Activated T-helper 1 cell treated with anti-CD3 and anti-CD28 coated beads, Interleukin-12 subunit alpha, Interleukin-12 subunit beta, Interleukin-2, Interleukin-4 antibody, amounts not matched to agents 30 ng/mL and 10 ng/mL and 1 ng/mL, durations not matched to agents 14 hours and 24 hours and 36 hours (primary cell): ENCODE data around the gene CBX5. TPM values are rescaled to one million over a fixed set of nuclear protein-coding genes. Genes with fewer than 3 reads are reported as not detected.
"Not testable (repeated sequence)": the region's sequence is repeated elsewhere in the genome, so short reads cannot be mapped to it uniquely, and the experiment has no call there.

ENCODE experiments used
- DNase-seq: peaks from one replicate; pipeline ENCODE4 v3.0.0; 2021; ENCODE audit warnings: low spot score
- H3K27ac Mint-ChIP-seq: one replicate; pipeline ENCODE4 v1.8.0; 2021; ENCODE audit warnings: mild to moderate bottlenecking, mixed read lengths
- H3K27me3 Mint-ChIP-seq: one replicate; pipeline ENCODE4 v1.8.0; 2022; ENCODE audit warnings: mild to moderate bottlenecking, moderate library complexity, mixed read lengths; ENCODE audit not compliant: insufficient read depth
- H3K36me3 Mint-ChIP-seq: one replicate; pipeline ENCODE4 v1.8.0; 2021; ENCODE audit warnings: low read depth, mixed read lengths
- H3K4me1 Mint-ChIP-seq: one replicate; pipeline ENCODE4 v1.8.0; 2021; ENCODE audit warnings: low read depth, mixed read lengths
- H3K4me3 Mint-ChIP-seq: one replicate; pipeline ENCODE4 v1.8.0; 2021; ENCODE audit warnings: mild to moderate bottlenecking, moderate library complexity, mixed read lengths
- H3K9me3 Mint-ChIP-seq: one replicate; pipeline ENCODE4 v1.8.0; 2021; ENCODE audit warnings: mixed read lengths
- intact Hi-C: fragments of 100-400 bp; cut with micrococcal nuclease; formaldehyde crosslinking; loops from one replicate; pipeline ENCODE4 v1.15.1; 2024
- total RNA-seq: library from RNA; stranded (reverse); gene quantifications from 2 replicates; pipeline ENCODE4 v1.2.3, GENCODE V29; 2022

CBX5 gene
- total RNA-seq, 1 donor from 2014 or later = 99.8 TPM

DNA sequence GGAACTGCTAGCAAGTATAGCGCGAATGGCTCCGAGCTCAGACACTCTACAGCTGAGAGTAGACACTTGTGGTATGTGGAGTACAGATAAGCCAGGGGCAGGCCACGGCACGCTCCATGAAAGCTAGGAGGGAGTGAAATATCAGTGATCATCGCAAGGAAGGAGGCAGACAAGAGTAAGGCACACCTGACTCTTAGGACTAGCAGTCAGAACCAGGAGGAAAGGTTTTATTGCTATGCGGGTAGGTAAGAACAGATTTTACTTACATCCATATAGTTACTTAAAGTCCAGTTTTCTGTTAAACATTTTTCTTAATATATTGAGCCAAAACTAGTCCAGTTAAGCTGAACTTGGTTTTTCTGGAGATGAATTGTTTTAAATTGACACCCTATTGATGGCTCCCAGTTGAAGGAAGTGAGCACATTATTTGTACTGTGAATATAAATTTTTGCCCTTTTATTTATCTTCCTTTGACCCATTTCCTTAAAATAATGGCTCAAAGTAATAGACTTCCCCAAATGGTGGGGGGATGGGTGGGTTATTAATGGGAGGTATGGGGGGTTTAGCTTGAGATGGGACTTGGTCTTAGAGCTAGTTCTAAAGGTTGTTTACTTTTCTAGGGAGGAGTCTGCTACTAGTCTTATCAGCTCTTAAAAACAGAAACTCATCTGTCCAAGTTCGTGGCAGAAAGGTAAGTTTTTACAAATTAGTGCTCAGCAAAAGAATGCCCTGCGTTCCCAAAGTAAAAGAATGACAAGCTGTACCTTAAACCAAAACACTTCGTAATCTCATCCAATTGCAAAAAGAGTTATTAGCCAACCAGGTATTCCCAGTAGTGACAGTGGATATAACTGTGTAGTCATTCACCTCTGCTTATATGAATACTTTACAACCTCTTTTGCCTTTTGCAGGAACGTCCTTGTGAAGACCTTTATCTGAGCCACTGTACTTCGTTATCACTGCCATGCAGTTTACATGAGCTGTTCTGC, 6.4 kb upstream of the CBX5 start:
- H3K4me1 Mint-ChIP-seq = peaks cover 60% of the 10 kb centered on the region
- no peak for DNase-seq
- H3K27me3 Mint-ChIP-seq = no peaks in the 10 kb centered on the region
- H3K27ac Mint-ChIP-seq = peak overlapping the region; percentile 32
- intact Hi-C loops = loop anchor here (10.0 kb wide), 1 partner anchor 1648 kb away; the partner anchor contains the start of gene DGKA
- H3K36me3 Mint-ChIP-seq = peaks cover 34% of the 10 kb centered on the region
- no peak overlapping the region for H3K4me3 Mint-ChIP-seq
- H3K9me3 Mint-ChIP-seq = no peaks in the 10 kb centered on the region

DNA sequence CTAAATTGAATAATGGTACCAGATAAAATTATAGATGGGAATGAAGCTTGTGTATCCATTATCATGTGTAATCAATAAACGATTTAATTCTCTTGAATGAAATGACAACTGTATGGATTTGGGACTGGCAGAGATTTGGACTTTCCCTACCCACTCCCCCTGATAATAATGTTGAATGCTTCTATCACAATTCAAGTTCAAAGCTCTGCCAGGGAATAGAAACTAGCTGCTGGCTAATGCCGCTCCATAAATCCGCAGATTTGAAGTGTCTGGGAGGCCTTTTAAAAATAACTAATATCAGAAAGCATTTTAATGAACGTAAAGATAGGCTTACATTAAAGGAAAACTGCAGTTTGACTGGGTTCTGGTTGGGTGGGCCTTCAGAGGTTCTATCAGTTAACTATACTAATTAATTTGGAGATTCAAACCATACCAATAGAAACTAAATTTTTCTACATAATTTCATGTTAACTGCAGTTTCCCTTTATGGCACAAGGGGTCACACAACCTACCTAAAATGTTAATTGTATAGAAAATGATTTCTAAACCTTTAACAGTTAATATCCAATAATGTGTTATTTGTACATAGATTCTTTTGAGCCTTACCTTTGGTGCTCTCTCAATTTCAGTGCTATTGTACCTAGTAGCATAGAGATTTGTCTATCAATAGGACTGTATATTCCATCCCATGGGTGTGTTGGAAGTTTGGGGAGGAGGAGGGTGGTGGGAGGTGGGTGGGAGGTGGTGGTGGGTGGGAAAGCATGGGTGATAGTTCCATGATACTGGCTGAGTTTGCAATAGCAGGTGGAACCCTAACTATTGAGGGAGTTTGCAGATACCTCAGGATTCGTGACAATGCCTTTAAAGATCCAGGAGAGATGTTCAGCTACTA, 5.5 kb upstream of the CBX5 start:
- intact Hi-C loops = loop anchor here (10.0 kb wide), 1 partner anchor 1649 kb away; the partner anchor contains the start of gene DGKA
- DNase-seq = no peak
- Mint-ChIP-seq H3K4me1 (peaks cover 60% of the 10 kb centered on the region), H3K9me3 (no peaks in the 10 kb centered on the region), H3K27ac (peak overlapping the region; percentile 32), H3K4me3 (no peak overlapping the region), H3K36me3 (peaks cover 34% of the 10 kb centered on the region), H3K27me3 (no peaks in the 10 kb centered on the region)

DNA sequence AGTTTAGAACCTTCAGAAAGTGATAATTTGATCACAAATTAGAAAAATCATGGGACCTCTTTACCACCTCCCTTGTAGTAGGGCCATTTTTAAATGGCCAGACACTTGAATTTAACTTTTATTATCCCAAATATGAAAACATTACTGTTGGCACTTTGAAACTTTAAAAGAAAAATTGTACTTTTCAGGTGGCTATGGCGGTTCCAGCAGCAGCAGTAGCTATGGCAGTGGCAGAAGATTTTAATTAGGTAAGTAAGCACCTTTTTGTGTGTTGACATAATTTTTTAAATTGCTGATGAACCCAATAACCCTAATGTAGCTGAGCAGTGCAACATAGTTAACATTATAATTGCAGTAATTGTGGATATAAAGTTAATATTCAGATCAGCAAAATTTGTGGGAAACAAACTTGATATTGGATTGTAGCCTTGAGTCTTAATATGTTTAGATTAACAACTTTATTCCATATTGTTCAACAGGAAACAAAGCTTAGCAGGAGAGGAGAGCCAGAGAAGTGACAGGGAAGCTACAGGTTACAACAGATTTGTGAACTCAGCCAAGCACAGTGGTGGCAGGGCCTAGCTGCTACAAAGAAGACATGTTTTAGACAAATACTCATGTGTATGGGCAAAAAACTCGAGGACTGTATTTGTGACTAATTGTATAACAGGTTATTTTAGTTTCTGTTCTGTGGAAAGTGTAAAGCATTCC, 4.3 kb upstream of the CBX5 start:
- DNase-seq, H3K4me3 Mint-ChIP-seq, H3K27me3 Mint-ChIP-seq, H3K9me3 Mint-ChIP-seq: not testable (repeated sequence)
- intact Hi-C loops = loop anchor here (5.0 to 10.0 kb wide), 2 partner anchors 698 to 1651 kb away; partner anchors contain the start of genes DGKA and TESPA1
- H3K27ac Mint-ChIP-seq = peak overlapping the region; percentile 56
- peaks cover 60% of the 10 kb centered on the region for H3K4me1 Mint-ChIP-seq
- peaks cover 34% of the 10 kb centered on the region for H3K36me3 Mint-ChIP-seq

DNA sequence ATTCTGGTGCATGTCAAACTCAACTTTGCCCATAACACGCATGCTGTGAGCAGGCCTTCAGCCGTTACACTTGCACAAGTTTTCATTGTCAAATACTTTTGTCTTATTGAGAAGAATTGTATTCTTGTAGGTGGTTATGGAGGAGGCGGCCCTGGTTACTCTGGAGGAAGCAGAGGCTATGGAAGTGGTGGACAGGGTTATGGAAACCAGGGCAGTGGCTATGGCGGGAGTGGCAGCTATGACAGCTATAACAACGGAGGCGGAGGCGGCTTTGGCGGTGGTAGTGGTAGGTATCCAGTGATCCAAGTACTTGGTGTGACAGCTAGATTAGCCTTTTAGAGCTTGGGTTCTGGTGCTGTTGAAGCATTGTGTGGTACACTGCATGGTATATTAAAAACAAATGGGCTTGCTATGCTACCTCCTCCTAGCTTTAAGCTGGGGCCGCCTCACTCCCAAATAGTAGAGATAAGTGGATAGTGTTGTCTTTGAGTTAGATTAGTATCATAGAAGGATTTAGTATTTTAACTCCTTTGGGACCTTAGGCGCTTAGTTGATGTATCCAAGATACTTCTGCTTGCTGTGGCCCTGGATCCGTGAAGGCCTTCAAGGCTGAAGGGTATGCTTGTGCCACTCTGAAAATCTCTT, 3.1 kb upstream of the CBX5 start:
- intact Hi-C loops = loop anchor here (5.0 to 10.0 kb wide), 2 partner anchors 699 to 1652 kb away; partner anchors contain the start of genes DGKA and TESPA1
- H3K27ac Mint-ChIP-seq = no peak overlapping the region
- peaks cover 65% of the 10 kb centered on the region for H3K4me1 Mint-ChIP-seq
- no peak overlapping the region for H3K4me3 Mint-ChIP-seq
- DNase-seq = no peak
- peaks cover 37% of the 10 kb centered on the region for H3K36me3 Mint-ChIP-seq
- H3K27me3 Mint-ChIP-seq = no peaks in the 10 kb centered on the region
- H3K9me3 Mint-ChIP-seq = no peaks in the 10 kb centered on the region

DNA sequence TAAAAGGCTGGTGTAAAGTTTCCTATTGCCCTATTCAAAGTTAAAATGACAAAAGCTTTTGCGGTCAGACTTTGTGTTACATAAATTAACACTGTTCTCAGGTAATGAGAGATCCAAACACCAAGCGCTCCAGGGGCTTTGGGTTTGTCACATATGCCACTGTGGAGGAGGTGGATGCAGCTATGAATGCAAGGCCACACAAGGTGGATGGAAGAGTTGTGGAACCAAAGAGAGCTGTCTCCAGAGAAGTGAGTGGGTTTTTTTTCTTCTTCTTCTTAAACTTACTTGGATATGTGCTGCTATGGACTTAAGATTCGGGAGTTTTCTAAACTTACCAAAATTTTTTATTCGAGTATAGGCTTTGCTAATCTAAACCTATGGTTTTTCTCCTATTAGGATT, 1.8 kb upstream of the CBX5 start:
- H3K9me3 Mint-ChIP-seq, H3K27me3 Mint-ChIP-seq, DNase-seq, H3K27ac Mint-ChIP-seq, H3K4me3 Mint-ChIP-seq: not testable (repeated sequence)
- H3K36me3 Mint-ChIP-seq = peaks cover 31% of the 10 kb centered on the region
- intact Hi-C loops = loop anchor here (2.0 to 10.0 kb wide), 4 partner anchors 215 to 1653 kb away; partner anchors contain the start of genes DGKA, NCKAP1L, TARBP2 and TESPA1
- peaks cover 62% of the 10 kb centered on the region for H3K4me1 Mint-ChIP-seq

DNA sequence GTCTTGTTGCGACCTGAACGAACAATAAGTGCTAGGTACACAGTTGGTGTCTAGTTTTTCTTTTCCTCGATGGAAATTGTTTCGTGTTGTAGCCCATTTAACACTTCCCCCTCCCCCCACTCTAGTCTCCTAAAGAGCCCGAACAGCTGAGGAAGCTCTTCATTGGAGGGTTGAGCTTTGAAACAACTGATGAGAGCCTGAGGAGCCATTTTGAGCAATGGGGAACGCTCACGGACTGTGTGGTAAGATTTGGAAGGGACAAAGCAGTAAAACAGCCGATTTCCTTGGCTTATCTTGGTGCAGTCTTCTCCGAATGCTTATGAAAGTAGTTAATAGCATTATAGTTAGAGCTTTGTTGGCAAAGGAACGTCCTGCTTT, 1.3 kb upstream of the CBX5 start:
- H3K27ac Mint-ChIP-seq, H3K9me3 Mint-ChIP-seq, H3K4me3 Mint-ChIP-seq, H3K27me3 Mint-ChIP-seq, DNase-seq: not testable (repeated sequence)
- intact Hi-C loops = loop anchor here (2.0 to 10.0 kb wide), 4 partner anchors 216 to 1654 kb away; partner anchors contain the start of genes DGKA, NCKAP1L, TARBP2 and TESPA1
- peaks cover 62% of the 10 kb centered on the region for H3K4me1 Mint-ChIP-seq
- H3K36me3 Mint-ChIP-seq = peaks cover 29% of the 10 kb centered on the region

DNA sequence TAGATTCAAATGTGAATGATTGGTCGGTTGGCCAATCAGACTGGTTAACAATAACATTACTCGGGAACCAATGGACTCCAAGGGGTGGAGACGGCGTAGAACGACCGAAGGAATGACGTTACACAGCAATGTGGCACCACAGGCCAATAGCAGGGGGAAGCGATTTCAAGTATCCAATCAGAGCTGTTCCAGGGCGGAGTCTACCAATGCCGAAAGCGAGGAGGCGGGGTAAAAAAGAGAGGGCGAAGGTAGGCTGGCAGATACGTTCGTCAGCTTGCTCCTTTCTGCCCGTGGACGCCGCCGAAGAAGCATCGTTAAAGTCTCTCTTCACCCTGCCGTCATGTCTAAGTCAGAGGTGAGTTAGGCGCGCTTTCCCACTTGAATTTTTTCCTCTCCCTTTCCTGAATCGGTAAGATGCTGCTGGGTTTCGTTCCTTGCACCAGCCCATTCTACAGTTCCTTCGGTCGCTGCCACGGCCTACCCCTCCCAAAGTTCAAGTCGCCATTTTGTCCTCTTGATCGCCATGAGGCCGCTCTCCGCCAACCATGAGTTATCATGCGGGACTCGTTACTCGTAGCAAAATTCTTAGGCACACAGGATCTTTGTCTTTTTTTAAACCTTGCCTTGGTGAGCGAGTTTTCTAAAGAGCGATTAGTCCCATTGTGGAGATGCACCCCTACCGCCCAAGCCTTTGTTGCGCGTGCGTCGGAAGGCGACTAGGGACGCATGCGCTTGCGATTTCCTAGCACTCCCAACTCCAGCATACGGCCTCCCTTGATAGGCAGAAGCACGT, 742 bp upstream of the CBX5 start, which contains the start of gene HNRNPA1:
Gene HNRNPA1 (plus strand): TSS at position 259 of the 793 bp plus-strand sequence. CDS start 82 bp downstream, at position 341.
- peaks cover 61% of the 10 kb centered on the region for H3K4me1 Mint-ChIP-seq
- no peaks in the 10 kb centered on the region for H3K9me3 Mint-ChIP-seq
- intact Hi-C loops = loop anchor here (1.0 to 10.0 kb wide), 7 partner anchors 45 to 1654 kb away; partner anchors contain the start of genes COPZ1, DGKA, NCKAP1L and TARBP2
- peaks cover 26% of the 10 kb centered on the region for H3K36me3 Mint-ChIP-seq
- no peak within 1 kb of the TSS for H3K27ac Mint-ChIP-seq
- no peak within 1 kb of the TSS for H3K4me3 Mint-ChIP-seq
- no peaks in the 10 kb centered on the region for H3K27me3 Mint-ChIP-seq
- peak; percentile 97 for DNase-seq

DNA sequence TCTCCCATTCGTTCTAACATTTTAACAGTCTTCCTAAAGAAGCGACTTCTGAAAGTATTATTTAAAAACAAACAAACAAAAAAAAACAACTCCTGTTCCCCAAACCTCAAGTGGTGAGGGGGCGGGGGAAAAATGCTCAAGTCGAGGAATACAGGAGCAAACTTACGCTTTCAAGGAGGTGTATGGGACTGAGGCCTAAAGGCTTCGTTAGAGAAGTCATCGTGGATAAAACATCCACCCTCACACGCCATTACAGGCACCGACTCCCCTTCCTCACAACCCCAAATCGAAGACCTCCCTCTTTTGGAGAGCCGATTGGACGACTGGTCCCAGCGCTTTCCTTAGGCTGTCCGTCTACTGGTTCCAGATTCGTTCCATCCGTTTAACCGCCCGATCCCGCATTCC, 693 bp downstream of the CBX5 start:
- Mint-ChIP-seq H3K4me1 (peaks cover 58% of the 10 kb centered on the region), H3K9me3 (no peaks in the 10 kb centered on the region), H3K4me3 (no peak overlapping the region)

DNA sequence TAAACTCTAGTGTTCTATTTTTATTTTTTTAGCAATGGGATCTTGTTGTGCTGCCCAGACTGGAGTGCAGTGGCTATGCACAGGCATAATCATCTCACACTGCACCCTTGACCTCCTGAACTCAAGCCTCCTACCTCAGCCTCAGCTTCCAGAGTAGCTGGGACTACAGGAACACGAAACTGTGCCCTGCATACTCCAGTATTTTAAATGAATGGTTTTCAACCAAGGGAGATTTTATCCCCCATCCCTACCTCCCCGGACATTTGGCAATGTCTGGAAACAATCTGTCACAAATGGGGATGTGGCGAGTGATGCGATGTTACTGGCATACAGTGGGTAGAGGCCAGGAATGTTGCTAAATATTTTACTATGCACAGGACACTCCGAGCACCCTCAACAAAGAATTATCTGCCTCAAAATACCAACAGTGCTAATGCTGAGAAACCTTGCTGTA, 2.1 kb downstream of the CBX5 start:
- intact Hi-C loops = loop anchor here (1.0 to 2.0 kb wide), 2 partner anchors 27 to 63 kb away; no protein-coding TSS in a partner anchor
- Mint-ChIP-seq H3K36me3 (peaks cover 28% of the 10 kb centered on the region), H3K4me3 (no peak overlapping the region), H3K4me1 (peaks cover 58% of the 10 kb centered on the region), H3K27ac (no peak overlapping the region), H3K27me3 (no peaks in the 10 kb centered on the region), H3K9me3 (no peaks in the 10 kb centered on the region)
- DNase-seq = no peak

More for the DNA sequence above, 693 bp downstream of the CBX5 start:
- Mint-ChIP-seq H3K36me3 (peaks cover 20% of the 10 kb centered on the region), H3K27me3 (no peaks in the 10 kb centered on the region), H3K27ac (no peak overlapping the region)
- DNase-seq = no peak
- intact Hi-C loops = loop anchor here (1.0 to 2.0 kb wide), 3 partner anchors 20 to 85 kb away; partner anchors contain the start of gene GPR84

DNA sequence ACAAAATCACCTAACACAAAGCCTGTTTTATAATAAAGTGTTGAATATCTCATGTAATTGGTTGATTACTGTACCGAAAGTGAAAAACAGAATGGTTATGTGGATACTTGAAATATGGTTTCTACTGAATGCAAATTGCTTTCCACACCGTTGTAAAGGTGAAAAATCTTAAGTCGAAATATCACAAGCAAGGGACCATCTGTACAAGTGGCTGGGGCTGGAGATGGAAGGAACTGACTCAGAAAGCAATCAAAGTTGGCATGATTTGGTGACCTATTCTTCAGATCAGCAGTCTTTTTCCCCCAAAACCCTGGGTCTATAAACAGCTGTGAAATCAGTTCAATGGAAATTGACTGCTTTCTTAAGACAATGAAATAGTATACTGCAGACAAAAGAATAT, 3.6 kb downstream of the CBX5 start:
- H3K9me3 Mint-ChIP-seq = no peaks in the 10 kb centered on the region

DNA sequence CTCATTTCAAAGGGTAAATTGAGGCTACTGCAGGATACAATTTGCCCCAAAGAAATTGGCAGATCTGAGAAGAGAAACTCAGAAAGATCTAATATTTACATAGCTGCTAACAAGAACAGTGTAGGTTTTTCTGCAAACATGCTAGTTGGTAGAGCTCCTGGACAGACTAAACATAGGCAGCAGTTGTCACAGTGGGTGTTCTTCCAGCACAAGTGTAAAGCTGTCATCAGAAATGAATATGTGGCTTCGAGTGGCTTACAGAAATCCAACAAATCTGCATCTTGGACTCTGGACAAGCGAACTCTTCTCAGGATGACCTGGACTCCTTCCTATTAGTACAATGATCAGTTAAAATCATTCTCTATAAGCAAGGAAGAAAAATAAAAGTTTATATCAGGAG, 5.9 kb downstream of the CBX5 start:
- DNase-seq = no peak
- H3K4me1 Mint-ChIP-seq = peaks cover 74% of the 10 kb centered on the region
- H3K27me3 Mint-ChIP-seq = no peaks in the 10 kb centered on the region
- H3K9me3 Mint-ChIP-seq = no peaks in the 10 kb centered on the region
- H3K27ac Mint-ChIP-seq = no peak overlapping the region
- peaks cover 36% of the 10 kb centered on the region for H3K36me3 Mint-ChIP-seq
- H3K4me3 Mint-ChIP-seq = no peak overlapping the region
- intact Hi-C loops = no loop called here

More for the DNA sequence above, 3.6 kb downstream of the CBX5 start:
- intact Hi-C loops = no loop called here
- H3K4me1 Mint-ChIP-seq = peaks cover 60% of the 10 kb centered on the region
- peak overlapping the region; percentile 32 for H3K4me3 Mint-ChIP-seq
- peaks cover 36% of the 10 kb centered on the region for H3K36me3 Mint-ChIP-seq
- no peak for DNase-seq
- no peaks in the 10 kb centered on the region for H3K27me3 Mint-ChIP-seq
- no peak overlapping the region for H3K27ac Mint-ChIP-seq
